Measurements from ENCODE around the gene CDH24. TPM values are rescaled to one million over a fixed set of nuclear protein-coding genes. Genes with fewer than 3 reads are reported as not detected.

Gene CDH24
- total and polyA plus RNA-seq, 9 of the 15 experiments (the other 6 are each of a cell fraction or from before 2014, with no cell fraction given), result 0.04 to 16.2 (median 4.9) TPM

- TF ChIP-seq ZNF592 (IDR thresholded peaks at IDR 0.05) (peak; percentile 36; the same call in 1 of the 2 replicates), CHAMP1 (IDR thresholded peaks at IDR 0.05) (no peak), OTX1 (CRISPR knock-in tag; IDR thresholded peaks at IDR 0.05) (no peak), TCF3 (CRISPR knock-in tag; IDR thresholded peaks at IDR 0.05) (0 out of 2 replicates have a peak, but pooled peaks have one; percentile 21), GABPA (tag; conservative IDR thresholded peaks at IDR 0.05; ENCODE audit: low read depth) (peak; percentile 70; the same call in 1 of the 2 replicates), RBM22 (IDR thresholded peaks at IDR 0.05; ENCODE audit: low read depth, low read length, poor library complexity, severe bottlenecking) (no peak), MLLT1 (IDR thresholded peaks at IDR 0.05) (no peak), ESRRA (IDR thresholded peaks at IDR 0.05; ENCODE audit: borderline replicate concordance, low read depth) (no peak), CREB1 (IDR thresholded peaks at IDR 0.05) (no peak), CREB1 (CRISPR knock-in tag; IDR thresholded peaks at IDR 0.05) (no peak), ATF7 (IDR thresholded peaks at IDR 0.05) (no peak), TAF7 (tag; IDR thresholded peaks at IDR 0.05) (no peak), E2F5 (CRISPR knock-in tag; IDR thresholded peaks at IDR 0.05) (no peak), HINFP (tag; conservative IDR thresholded peaks at IDR 0.05; ENCODE audit: low read depth) (0 out of 2 replicates have a peak, but pooled peaks have one; percentile 4), ZNF717 (CRISPR knock-in tag; IDR thresholded peaks at IDR 0.05) (no peak)
Observed at GRCh38 chr14:23035303-23036144, 21.8 kb downstream of the CDH24 start (continued).
